A549 (cell line): Measurements from ENCODE around the gene INTS7.

Experiments
- EP300 ChIP-seq, 2 experiments: fragments of >200 bp; sonication (Bioruptor Twin); formaldehyde crosslinking; IDR thresholded peaks; 2 replicates in 1 of 2; 3 replicates in 1 of 2; pipeline ENCODE4 v1.6.1; 2016 to 2017
- JUNB ChIP-seq: fragments of >200 bp; sonication (Bioruptor Twin); formaldehyde crosslinking; IDR thresholded peaks from 2 replicates; pipeline ENCODE4 v1.6.1; 2016
- MAX ChIP-seq: IDR thresholded peaks from 2 replicates; pipeline ENCODE4 v1.6.1; 2012
- PBX3 ChIP-seq: IDR thresholded peaks from 2 replicates; pipeline ENCODE4 v1.6.1; 2012
- POLR2A ChIP-seq: IDR thresholded peaks from 2 replicates; pipeline ENCODE4 v1.6.1; 2012; ENCODE audit warnings: mild to moderate bottlenecking, low read length
- REST ChIP-seq: fragments of 200-600 bp; sonication (generic); IDR thresholded peaks from 2 replicates; pipeline ENCODE4 v1.6.1; 2016; ENCODE audit warnings: antibody characterized with exemption, mild to moderate bottlenecking, moderate library complexity
- ZFP36 ChIP-seq: fragments of 450-650 bp; IDR thresholded peaks from 2 replicates; pipeline ENCODE4 v1.6.1; 2014; ENCODE audit warnings: borderline replicate concordance; ENCODE audit not compliant: partially characterized antibody
- TF ChIP-seq, protein P1 (sequence below): fragments of >200 bp; sonication (Bioruptor Twin); formaldehyde crosslinking; IDR thresholded peaks from 3 replicates; pipeline ENCODE4 v1.5.1; 2016

- TF ChIP-seq REST (no peak), EP300 (IDR thresholded peaks at IDR 0.05) (no peak), POLR2A (no peak), PBX3 (no peak), MAX (no peak), ZFP36 (no peak), JUNB (no peak)
- TF ChIP-seq, protein P1, sequence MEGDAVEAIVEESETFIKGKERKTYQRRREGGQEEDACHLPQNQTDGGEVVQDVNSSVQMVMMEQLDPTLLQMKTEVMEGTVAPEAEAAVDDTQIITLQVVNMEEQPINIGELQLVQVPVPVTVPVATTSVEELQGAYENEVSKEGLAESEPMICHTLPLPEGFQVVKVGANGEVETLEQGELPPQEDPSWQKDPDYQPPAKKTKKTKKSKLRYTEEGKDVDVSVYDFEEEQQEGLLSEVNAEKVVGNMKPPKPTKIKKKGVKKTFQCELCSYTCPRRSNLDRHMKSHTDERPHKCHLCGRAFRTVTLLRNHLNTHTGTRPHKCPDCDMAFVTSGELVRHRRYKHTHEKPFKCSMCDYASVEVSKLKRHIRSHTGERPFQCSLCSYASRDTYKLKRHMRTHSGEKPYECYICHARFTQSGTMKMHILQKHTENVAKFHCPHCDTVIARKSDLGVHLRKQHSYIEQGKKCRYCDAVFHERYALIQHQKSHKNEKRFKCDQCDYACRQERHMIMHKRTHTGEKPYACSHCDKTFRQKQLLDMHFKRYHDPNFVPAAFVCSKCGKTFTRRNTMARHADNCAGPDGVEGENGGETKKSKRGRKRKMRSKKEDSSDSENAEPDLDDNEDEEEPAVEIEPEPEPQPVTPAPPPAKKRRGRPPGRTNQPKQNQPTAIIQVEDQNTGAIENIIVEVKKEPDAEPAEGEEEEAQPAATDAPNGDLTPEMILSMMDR, result peak; percentile 80
These were observed 35.5 kb upstream of the INTS7 start for GRCh38 chr1:212070720-212071302.
